Tibial nerve (tissue), 4 donors: ENCODE results near the gene RNF13. TPM values are rescaled to one million over a fixed set of nuclear protein-coding genes. Genes with fewer than 3 reads are reported as not detected.

ENCODE experiments used
- DNase-seq, 2 donors: peaks; one replicate each; pipeline ENCODE4 v3.0.0-alpha.2; 2019; ENCODE audit warnings: low spot score in 2 of 2
- H3K27ac ChIP-seq, 4 donors: fragments of 200-600 bp; sonication (generic) in 3 of 4; one replicate each; pipeline ENCODE4 v1.5.1; 2017 to 2019; ENCODE audit warnings: mild to moderate bottlenecking in 1 of 4
- H3K27me3 ChIP-seq, 2 donors: fragments of 200-600 bp; sonication (generic) in 1 of 2; one replicate each; pipeline versions ENCODE4 v1.5.1 to v1.6.0; 2017 to 2019
- H3K36me3 ChIP-seq, 3 donors: fragments of 200-600 bp; sonication (generic); one replicate each; pipeline ENCODE4 v1.5.1; 2018 to 2019
- H3K4me1 ChIP-seq, 4 donors: fragments of 200-600 bp; sonication (generic) in 3 of 4; one replicate each; pipeline ENCODE4 v1.5.1; 2017 to 2019
- H3K4me3 ChIP-seq, 4 donors: fragments of 200-600 bp; sonication (generic) in 3 of 4; one replicate each; pipeline ENCODE4 v1.5.1; 2017 to 2019; ENCODE audit warnings: mild to moderate bottlenecking in 1 of 4, moderate library complexity in 1 of 4
- H3K9me3 ChIP-seq, 4 donors: fragments of 200-600 bp; sonication (generic) in 3 of 4; one replicate each; pipeline ENCODE4 v1.5.1; 2017 to 2019
- EP300 ChIP-seq, 2 donors: sonication (generic); formaldehyde crosslinking; IDR thresholded peaks; one replicate each; pipeline ENCODE4 v1.6.1; 2017; ENCODE audit warnings: antibody characterized with exemption in 2 of 2, mild to moderate bottlenecking in 1 of 2
- POLR2A ChIP-seq, 2 donors: fragments of 450-650 bp; IDR thresholded peaks; one replicate each; pipeline ENCODE4 v1.6.1; 2017; ENCODE audit warnings: antibody characterized with exemption in 2 of 2, mild to moderate bottlenecking in 2 of 2, moderate library complexity in 2 of 2
- WGBS, 2 donors: methylation state at CpG; one replicate each; pipeline ENCODE4 v1.1.5; 2018; 5-methylcytosine and 5-hydroxymethylcytosine counted together
- total RNA-seq, 4 donors: library from RNA; depleted of rRNA; stranded (reverse); fragments of >200 nt; gene quantifications; one replicate each; pipeline ENCODE4 v1.1.0, GENCODE V29; 2016
- TF ChIP-seq, protein P1 (sequence below), 5 experiments: fragments of 200-600 bp in 3 of 5; fragments of 450-650 bp in 2 of 5; sonication (generic) in 3 of 5; IDR thresholded peaks; one replicate each; pipeline ENCODE4 v1.5.1; 2016 to 2019; ENCODE audit warnings: antibody characterized with exemption in 5 of 5, mild to moderate bottlenecking in 3 of 5, moderate library complexity in 2 of 5

Gene RNF13
- total RNA-seq, 4 donors from 2014 or later, result 107 to 142 (median 128) TPM

DNA sequence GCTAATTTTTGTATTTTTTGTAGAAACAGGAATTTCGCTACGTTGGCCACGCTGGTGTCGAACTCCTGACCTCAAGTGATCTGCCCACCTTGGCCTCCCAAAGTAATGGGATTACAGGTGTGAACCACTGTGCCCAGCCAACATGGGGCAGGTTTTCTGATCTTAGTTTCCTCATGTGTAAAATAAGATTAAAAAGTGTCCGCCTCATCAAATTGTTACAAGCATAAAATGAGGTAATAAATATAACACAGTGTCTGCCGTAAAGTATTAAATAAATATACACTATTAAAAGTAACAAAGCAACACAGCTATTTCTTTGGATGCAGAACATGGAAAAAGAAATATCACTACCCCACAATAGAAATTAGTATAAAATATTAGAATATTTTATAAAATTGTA lies 44.3 kb upstream of the RNF13 start:
- no peaks in the 10 kb centered on the region for H3K27me3 ChIP-seq
- TF ChIP-seq POLR2A (IDR thresholded peaks at IDR 0.05) (no peak), EP300 (IDR thresholded peaks at IDR 0.05) (no peak)
- TF ChIP-seq, protein P1, sequence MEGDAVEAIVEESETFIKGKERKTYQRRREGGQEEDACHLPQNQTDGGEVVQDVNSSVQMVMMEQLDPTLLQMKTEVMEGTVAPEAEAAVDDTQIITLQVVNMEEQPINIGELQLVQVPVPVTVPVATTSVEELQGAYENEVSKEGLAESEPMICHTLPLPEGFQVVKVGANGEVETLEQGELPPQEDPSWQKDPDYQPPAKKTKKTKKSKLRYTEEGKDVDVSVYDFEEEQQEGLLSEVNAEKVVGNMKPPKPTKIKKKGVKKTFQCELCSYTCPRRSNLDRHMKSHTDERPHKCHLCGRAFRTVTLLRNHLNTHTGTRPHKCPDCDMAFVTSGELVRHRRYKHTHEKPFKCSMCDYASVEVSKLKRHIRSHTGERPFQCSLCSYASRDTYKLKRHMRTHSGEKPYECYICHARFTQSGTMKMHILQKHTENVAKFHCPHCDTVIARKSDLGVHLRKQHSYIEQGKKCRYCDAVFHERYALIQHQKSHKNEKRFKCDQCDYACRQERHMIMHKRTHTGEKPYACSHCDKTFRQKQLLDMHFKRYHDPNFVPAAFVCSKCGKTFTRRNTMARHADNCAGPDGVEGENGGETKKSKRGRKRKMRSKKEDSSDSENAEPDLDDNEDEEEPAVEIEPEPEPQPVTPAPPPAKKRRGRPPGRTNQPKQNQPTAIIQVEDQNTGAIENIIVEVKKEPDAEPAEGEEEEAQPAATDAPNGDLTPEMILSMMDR (IDR thresholded peaks at IDR 0.05), result no peak
- 91 to 93% methylated on average over 6 of the region's 6 CpGs for WGBS, 2 donors
- H3K4me3 ChIP-seq, result no peak overlapping the region
- H3K9me3 ChIP-seq, result no peaks in the 10 kb centered on the region
- no peaks in the 10 kb centered on the region for H3K36me3 ChIP-seq
- peaks cover 0 to 8% (median 0%) of the 10 kb centered on the region in 4 donors for H3K4me1 ChIP-seq
- no peak overlapping the region for H3K27ac ChIP-seq
- no peak for DNase-seq

DNA sequence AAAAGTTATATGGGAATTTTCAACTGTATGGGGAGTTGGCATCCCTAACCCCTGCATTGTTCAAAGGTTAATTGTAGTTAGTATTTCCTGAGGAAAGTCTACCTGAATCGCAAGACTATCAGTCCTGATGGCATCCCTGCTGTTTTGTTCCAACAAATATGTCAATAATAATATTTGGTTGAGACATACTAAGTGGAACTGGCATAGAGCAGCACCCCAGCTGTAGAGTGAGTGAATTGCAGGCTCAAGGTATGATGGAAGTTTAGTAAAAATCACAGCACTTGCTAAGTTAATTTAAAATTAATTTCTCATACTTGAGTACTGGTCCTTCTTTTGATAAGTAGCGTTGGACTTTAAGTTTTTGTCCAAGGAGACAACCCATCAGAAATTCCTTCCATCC lies 42.8 kb upstream of the RNF13 start:
- H3K9me3 ChIP-seq, result no peaks in the 10 kb centered on the region
- no peak for TF ChIP-seq EP300 (IDR thresholded peaks at IDR 0.05)
- 85 to 96% methylated on average over 2 of the region's 2 CpGs for WGBS, 2 donors
- peaks cover 0 to 8% (median 0%) of the 10 kb centered on the region in 4 donors for H3K4me1 ChIP-seq
- no peak overlapping the region for H3K4me3 ChIP-seq
- H3K27me3 ChIP-seq, result no peaks in the 10 kb centered on the region
- H3K36me3 ChIP-seq, result no peaks in the 10 kb centered on the region
- H3K27ac ChIP-seq, result no peak overlapping the region
- DNase-seq, result no peak

DNA sequence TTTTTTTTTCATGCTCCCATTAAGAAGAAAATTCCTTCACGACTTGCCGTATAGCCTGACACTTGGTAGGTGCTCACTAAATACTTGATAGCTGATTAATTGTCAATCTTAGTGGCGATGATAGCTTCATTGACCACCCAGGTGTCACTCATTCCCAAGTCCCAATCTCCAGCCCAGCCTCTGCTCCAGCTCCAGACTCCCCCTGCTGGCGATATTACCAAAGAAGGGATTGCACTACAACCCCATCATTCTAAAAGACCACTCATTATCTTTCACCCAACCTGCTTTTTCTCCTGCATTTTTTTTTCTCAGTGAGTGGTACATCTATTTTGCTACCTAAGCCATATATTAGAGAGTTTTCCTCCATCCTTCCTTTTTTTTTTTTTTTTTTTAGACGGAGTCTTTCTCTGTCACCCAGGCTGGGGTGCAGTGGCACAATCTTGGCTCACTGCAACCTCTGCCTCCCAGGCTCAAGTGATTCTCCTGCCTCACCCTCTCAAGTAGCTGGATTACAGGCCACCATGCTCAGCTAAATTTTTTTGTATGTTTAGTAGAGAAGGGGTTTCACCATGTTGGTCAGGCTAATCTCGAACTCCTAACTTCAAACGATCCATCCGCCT lies 41.3 kb upstream of the RNF13 start:
- Histone ChIP-seq H3K4me3 (no peak overlapping the region), H3K27me3 (no peaks in the 10 kb centered on the region), H3K36me3 (no peaks in the 10 kb centered on the region), H3K27ac (no peak overlapping the region), H3K4me1 (no peaks in the 10 kb centered on the region), H3K9me3 (no peaks in the 10 kb centered on the region)
- DNase-seq, result peak; percentile 17 to 70
- WGBS, 2 donors, result 58 to 62% methylated on average over 8 of the region's 8 CpGs
- TF ChIP-seq POLR2A (IDR thresholded peaks at IDR 0.05) (no peak), EP300 (IDR thresholded peaks at IDR 0.05) (no peak)
- TF ChIP-seq, protein P1 (IDR thresholded peaks at IDR 0.05), result peak; percentile 46 to 63 (median 54)

DNA sequence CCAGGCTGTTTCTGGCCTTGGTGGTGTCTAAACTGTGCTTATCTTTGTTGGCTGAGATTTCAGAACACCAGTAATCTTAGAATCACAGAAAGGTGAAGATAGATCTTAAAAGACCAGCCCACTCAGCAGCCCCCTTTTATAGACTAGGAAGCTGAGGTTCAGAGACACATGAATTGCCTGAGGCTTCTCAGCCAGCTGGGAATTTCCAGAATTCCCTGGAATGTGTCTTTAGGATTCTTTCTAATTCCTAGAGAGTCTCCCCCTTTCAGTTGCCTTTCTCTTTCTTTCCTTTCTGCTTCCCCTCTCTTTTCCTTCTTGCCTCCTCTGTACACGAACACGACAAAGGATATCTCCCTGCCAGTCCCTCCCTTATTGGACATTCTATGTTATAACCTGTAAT lies 40.2 kb upstream of the RNF13 start:
- Histone ChIP-seq H3K27ac (no peak overlapping the region), H3K9me3 (no peaks in the 10 kb centered on the region), H3K4me3 (no peak overlapping the region), H3K27me3 (no peaks in the 10 kb centered on the region), H3K4me1 (no peaks in the 10 kb centered on the region), H3K36me3 (no peaks in the 10 kb centered on the region)
- no peak for DNase-seq
- TF ChIP-seq, protein P1 (IDR thresholded peaks at IDR 0.05), result no peak
- TF ChIP-seq POLR2A (IDR thresholded peaks at IDR 0.05), result no peak
- no peak for TF ChIP-seq EP300 (IDR thresholded peaks at IDR 0.05)
- 86 to 92% methylated on average over 2 of the region's 2 CpGs for WGBS, 2 donors

DNA sequence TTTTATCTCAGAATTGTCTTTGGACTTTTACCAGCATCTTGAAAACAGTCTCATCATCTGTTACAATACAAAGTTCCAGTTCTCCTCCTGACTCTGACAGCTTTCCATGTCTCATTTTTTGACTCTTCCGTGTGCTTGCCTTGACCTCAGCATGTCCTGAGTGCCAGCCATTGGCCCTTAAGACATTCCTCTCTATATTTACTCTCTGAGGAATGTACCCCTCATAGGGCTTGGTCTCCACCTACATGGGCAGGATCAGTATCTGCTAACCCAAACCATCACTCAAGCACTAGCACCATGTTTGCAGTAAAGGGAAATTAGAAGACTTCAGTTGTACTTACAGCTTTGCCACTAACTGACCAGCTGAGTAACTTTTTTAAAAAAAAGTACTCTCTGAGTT lies 36.8 kb upstream of the RNF13 start:
- 64 to 74% methylated on average over 1 of the region's 1 CpG for WGBS, 2 donors
- H3K27me3 ChIP-seq, result no peaks in the 10 kb centered on the region
- no peak overlapping the region for H3K4me3 ChIP-seq
- no peaks in the 10 kb centered on the region for H3K9me3 ChIP-seq
- H3K4me1 ChIP-seq, result no peaks in the 10 kb centered on the region
- TF ChIP-seq, protein P1 (IDR thresholded peaks at IDR 0.05), result no peak
- TF ChIP-seq POLR2A (IDR thresholded peaks at IDR 0.05) (no peak), EP300 (IDR thresholded peaks at IDR 0.05) (no peak)
- no peaks in the 10 kb centered on the region for H3K36me3 ChIP-seq
- no peak overlapping the region for H3K27ac ChIP-seq
- DNase-seq, result no peak
